ENCODE data around the gene PCED1B. TPM values are rescaled to one million over a fixed set of nuclear protein-coding genes. Genes with fewer than 3 reads are reported as not detected.

PCED1B gene
- total and polyA plus RNA-seq, 2 donors (not counting 1 experiment from before 2014, with no cell fraction given): 0.33 to 0.83 TPM

- Histone ChIP-seq H3K36me3 (ENCODE audit: control insufficient read depth, insufficient read depth, low read length) (no peaks in the 10 kb centered on the region), H2AFZ (ENCODE audit: low read length) (no peak overlapping the region)
These were observed 126.4 kb downstream of the PCED1B start for GRCh38 chr12:47205532-47206449.

GRCh38 chr12:47206450-47207339, 127.3 kb downstream of the PCED1B start:
- Histone ChIP-seq H4K20me1 (ENCODE audit: control insufficient read depth, extremely low read depth, insufficient read depth, low read length) (no peaks in the 10 kb centered on the region), H3K27ac (ENCODE audit: insufficient read depth, low read length) (no peak overlapping the region), H3K9me3 (ENCODE audit: control insufficient read depth, insufficient read depth, low read depth, low read length) (no peaks in the 10 kb centered on the region), H3K4me2 (ENCODE audit: extremely low read depth, insufficient read depth, low read length) (no peak overlapping the region), H3K27me3 (ENCODE audit: control insufficient read depth, insufficient read depth, low read length) (no peaks in the 10 kb centered on the region), H3K4me1 (ENCODE audit: control insufficient read depth, extremely low read depth, insufficient read depth, low read length) (no peaks in the 10 kb centered on the region), H3K79me2 (ENCODE audit: control insufficient read depth, insufficient read depth, low read length) (no peaks in the 10 kb centered on the region), H2AFZ (ENCODE audit: low read length) (no peak overlapping the region), H3K4me3 (replicated peaks in 1 of 4; ENCODE audit: control extremely low read depth in 1 of 4, insufficient read depth in 1 of 4, low read depth in 3 of 4, low read length in 4 of 4) (no peak overlapping the region), H3K9ac (ENCODE audit: insufficient read depth, low read length) (no peak overlapping the region), H3K36me3 (ENCODE audit: control insufficient read depth, insufficient read depth, low read length) (no peaks in the 10 kb centered on the region)
- TF ChIP-seq CTCF (conservative IDR thresholded peaks at IDR 0.05 in 1 of 2, IDR thresholded peaks at IDR 0.05 in 1 of 2; ENCODE audit: low read depth in 1 of 2, low read length in 2 of 2) (no peak), EZH2 (IDR thresholded peaks at IDR 0.05; ENCODE audit: low read length, missing control alignments) (no peak)
- DNase-seq (ENCODE audit: low read depth in 2 of 2): no peak

More at GRCh38 chr12:47205532-47206449, 126.4 kb downstream of the PCED1B start:
- no peaks in the 10 kb centered on the region for H3K4me1 ChIP-seq (ENCODE audit: control insufficient read depth, extremely low read depth, insufficient read depth, low read length)
- no peak overlapping the region for H3K27ac ChIP-seq (ENCODE audit: insufficient read depth, low read length)
- no peak for DNase-seq (ENCODE audit: low read depth in 2 of 2)
- H3K4me3 ChIP-seq (replicated peaks in 1 of 4; ENCODE audit: control extremely low read depth in 1 of 4, insufficient read depth in 1 of 4, low read depth in 3 of 4, low read length in 4 of 4): no peak overlapping the region
- TF ChIP-seq CTCF (conservative IDR thresholded peaks at IDR 0.05 in 1 of 2, IDR thresholded peaks at IDR 0.05 in 1 of 2; ENCODE audit: low read depth in 1 of 2, low read length in 2 of 2) (no peak), EZH2 (IDR thresholded peaks at IDR 0.05; ENCODE audit: low read length, missing control alignments) (no peak)
- no peaks in the 10 kb centered on the region for H3K9me3 ChIP-seq (ENCODE audit: control insufficient read depth, insufficient read depth, low read depth, low read length)
- no peak overlapping the region for H3K9ac ChIP-seq (ENCODE audit: insufficient read depth, low read length)
- H3K27me3 ChIP-seq (ENCODE audit: control insufficient read depth, insufficient read depth, low read length): no peaks in the 10 kb centered on the region
- H3K4me2 ChIP-seq (ENCODE audit: extremely low read depth, insufficient read depth, low read length): no peak overlapping the region
- no peaks in the 10 kb centered on the region for H3K79me2 ChIP-seq (ENCODE audit: control insufficient read depth, insufficient read depth, low read length)
- no peaks in the 10 kb centered on the region for H4K20me1 ChIP-seq (ENCODE audit: control insufficient read depth, extremely low read depth, insufficient read depth, low read length)

- no peaks in the 10 kb centered on the region for H3K9me3 ChIP-seq (ENCODE audit: control insufficient read depth, insufficient read depth, low read depth, low read length)
- DNase-seq (ENCODE audit: low read depth in 2 of 2): no peak
- no peak for TF ChIP-seq CTCF (conservative IDR thresholded peaks at IDR 0.05 in 1 of 2, IDR thresholded peaks at IDR 0.05 in 1 of 2; ENCODE audit: low read depth in 1 of 2, low read length in 2 of 2)
- no peak for TF ChIP-seq EZH2 (IDR thresholded peaks at IDR 0.05; ENCODE audit: low read length, missing control alignments)
These were observed 127.9 kb downstream of the PCED1B start for GRCh38 chr12:47207340-47207717.

More at GRCh38 chr12:47207340-47207717, 127.9 kb downstream of the PCED1B start:
- no peaks in the 10 kb centered on the region for H3K36me3 ChIP-seq (ENCODE audit: control insufficient read depth, insufficient read depth, low read length)
- H3K4me1 ChIP-seq (ENCODE audit: control insufficient read depth, extremely low read depth, insufficient read depth, low read length): no peaks in the 10 kb centered on the region
- H3K27ac ChIP-seq (ENCODE audit: insufficient read depth, low read length): no peak overlapping the region
- H3K4me3 ChIP-seq (replicated peaks in 1 of 4; ENCODE audit: control extremely low read depth in 1 of 4, insufficient read depth in 1 of 4, low read depth in 3 of 4, low read length in 4 of 4): no peak overlapping the region
- no peaks in the 10 kb centered on the region for H4K20me1 ChIP-seq (ENCODE audit: control insufficient read depth, extremely low read depth, insufficient read depth, low read length)
- H3K4me2 ChIP-seq (ENCODE audit: extremely low read depth, insufficient read depth, low read length): no peak overlapping the region
- H2AFZ ChIP-seq (ENCODE audit: low read length): no peak overlapping the region
- no peak overlapping the region for H3K9ac ChIP-seq (ENCODE audit: insufficient read depth, low read length)
- H3K27me3 ChIP-seq (ENCODE audit: control insufficient read depth, insufficient read depth, low read length): no peaks in the 10 kb centered on the region
- H3K79me2 ChIP-seq (ENCODE audit: control insufficient read depth, insufficient read depth, low read length): no peaks in the 10 kb centered on the region

All from fibroblast of lung (primary cell).